Measurements from ENCODE around the gene ZC3H6. TPM values are rescaled to one million over a fixed set of nuclear protein-coding genes. Genes with fewer than 3 reads are reported as not detected.

Gene ZC3H6
- total RNA-seq, 1 experiment from 2014 or later, result 5.3 TPM

GRCh38 chr2:112321375-112322320 lies 46.3 kb downstream of the ZC3H6 start:
- no peaks in the 10 kb centered on the region for H3K9me3 ChIP-seq (ENCODE audit: control insufficient read depth, insufficient read depth, low read depth, low read length)
- intact Hi-C loops (cut with micrococcal nuclease; ENCODE audit: unreplicated experiment), result no loop called here
- TF ChIP-seq TCF7L2 (IDR thresholded peaks at IDR 0.05; ENCODE audit: low read depth, low read length) (no peak), CTCF (IDR thresholded peaks at IDR 0.05) (no peak), POLR2AphosphoS5 (IDR thresholded peaks at IDR 0.05; ENCODE audit: low read depth, low read length) (no peak)
- BruUV-seq (replicated peaks), result no TSS peak
- in situ Hi-C loops (cut with HindIII; ENCODE audit: low pct_unique_long_range_greater_than_20kb, low sequenced_read_pairs), result no loop called here
- H3K36me3 ChIP-seq (ENCODE audit: control insufficient read depth, insufficient read depth, low read length), result no peaks in the 10 kb centered on the region
- no peak overlapping the region for H3K27ac ChIP-seq (ENCODE audit: low read length)
- CTCF ChIA-PET, result interaction anchor here (0.6 to 0.7 kb wide), 3 partner anchors 153 to 1878 kb away, joined by 4 to 5 read pairs (median 5); no protein-coding TSS in a partner anchor
- no peak for ATAC-seq
- POLR2A ChIA-PET, result no interaction called here
- no peaks in the 10 kb centered on the region for H3K4me1 ChIP-seq (ENCODE audit: control insufficient read depth, insufficient read depth, low read length)
- DNase-seq (ENCODE audit: low read depth, low spot score), result no peak
- no peak overlapping the region for H3K4me3 ChIP-seq (ENCODE audit: low read depth in 2 of 2, low read length in 2 of 2)
- no peaks in the 10 kb centered on the region for H3K27me3 ChIP-seq (ENCODE audit: control insufficient read depth, insufficient read depth, low read length)

GRCh38 chr2:112322919-112323318 lies 47.5 kb downstream of the ZC3H6 start:
- Histone ChIP-seq H3K4me1 (ENCODE audit: control insufficient read depth, insufficient read depth, low read length) (no peaks in the 10 kb centered on the region), H3K9me3 (ENCODE audit: control insufficient read depth, insufficient read depth, low read depth, low read length) (no peaks in the 10 kb centered on the region), H3K4me3 (ENCODE audit: low read depth in 2 of 2, low read length in 2 of 2) (no peak overlapping the region), H3K27me3 (ENCODE audit: control insufficient read depth, insufficient read depth, low read length) (no peaks in the 10 kb centered on the region), H3K36me3 (ENCODE audit: control insufficient read depth, insufficient read depth, low read length) (no peaks in the 10 kb centered on the region), H3K27ac (ENCODE audit: low read length) (no peak overlapping the region)
- no peak for DNase-seq (ENCODE audit: low read depth, low spot score)
- no peak for ATAC-seq
- no TSS peak for BruUV-seq (replicated peaks)
- ChIA-PET POLR2A (no interaction called here), CTCF (no interaction called here)
- in situ Hi-C loops (cut with HindIII; ENCODE audit: low pct_unique_long_range_greater_than_20kb, low sequenced_read_pairs) (no loop called here), intact Hi-C loops (cut with micrococcal nuclease; ENCODE audit: unreplicated experiment) (no loop called here)
- no peak for TF ChIP-seq SIN3A (IDR thresholded peaks at IDR 0.05; ENCODE audit: borderline replicate concordance, insufficient read depth, low read depth, low read length)
- no peak for TF ChIP-seq CTCF (IDR thresholded peaks at IDR 0.05)
- no peak for TF ChIP-seq POLR2AphosphoS5 (IDR thresholded peaks at IDR 0.05; ENCODE audit: low read depth, low read length)
- no peak for TF ChIP-seq REST (IDR thresholded peaks at IDR 0.05; ENCODE audit: insufficient read depth in 1 of 2, low read depth in 2 of 2, low read length in 1 of 2)
- TF ChIP-seq TCF7L2 (IDR thresholded peaks at IDR 0.05; ENCODE audit: low read depth, low read length), result no peak

All from Panc1 (cell line).